ENCODE measurements around the gene TBC1D14. TPM values are rescaled to one million over a fixed set of nuclear protein-coding genes. Genes with fewer than 3 reads are reported as not detected.

TBC1D14 gene
- 43.3 and 47.2 TPM in 2 replicates for total RNA-seq

GRCh38 chr4:6909113-6909969, at the start of gene TBC1D14:
TBC1D14 (plus strand) TSS chr4:6909826; CDS start chr4:6923390, 13,564 bp downstream.
- DNase-seq (ENCODE audit: low read depth): no peak
- peak; percentile 22 for TF ChIP-seq CTCF (conservative IDR thresholded peaks at IDR 0.05; ENCODE audit: low read depth, low read length)
- H3K4me3 ChIP-seq (ENCODE audit: low read depth, low read length): peak within 1 kb of the TSS; percentile 90

GRCh38 chr4:6868386-6868785, 41.2 kb upstream of the TBC1D14 start:
- no peak for DNase-seq (ENCODE audit: low read depth)
- H3K4me3 ChIP-seq (ENCODE audit: low read depth, low read length): no peak overlapping the region
- TF ChIP-seq CTCF (conservative IDR thresholded peaks at IDR 0.05; ENCODE audit: low read depth, low read length): no peak

- H3K4me3 ChIP-seq (ENCODE audit: low read depth, low read length): no peak overlapping the region
- DNase-seq (ENCODE audit: low read depth): no peak
- TF ChIP-seq CTCF (conservative IDR thresholded peaks at IDR 0.05; ENCODE audit: low read depth, low read length): no peak
These were observed 39.7 kb upstream of the TBC1D14 start for GRCh38 chr4:6869944-6870343.

GRCh38 chr4:6873291-6873690, 36.3 kb upstream of the TBC1D14 start:
- no peak overlapping the region for H3K4me3 ChIP-seq (ENCODE audit: low read depth, low read length)
- TF ChIP-seq CTCF (conservative IDR thresholded peaks at IDR 0.05; ENCODE audit: low read depth, low read length): peak; percentile 49
- no peak for DNase-seq (ENCODE audit: low read depth)

GRCh38 chr4:6873792-6874461, 35.7 kb upstream of the TBC1D14 start:
- H3K4me3 ChIP-seq (ENCODE audit: low read depth, low read length): no peak overlapping the region
- TF ChIP-seq CTCF (conservative IDR thresholded peaks at IDR 0.05; ENCODE audit: low read depth, low read length): peak; percentile 91
- DNase-seq (ENCODE audit: low read depth): no peak

GRCh38 chr4:6874981-6875380, 34.6 kb upstream of the TBC1D14 start:
- DNase-seq (ENCODE audit: low read depth): no peak
- TF ChIP-seq CTCF (conservative IDR thresholded peaks at IDR 0.05; ENCODE audit: low read depth, low read length): no peak
- no peak overlapping the region for H3K4me3 ChIP-seq (ENCODE audit: low read depth, low read length)

Data from epithelial cell of proximal tubule (primary cell).